Activated naive CD4-positive, alpha-beta T cell treated with anti-CD3 and anti-CD28 coated beads, Interleukin-2, amount 50 U/mL, for 72 hours (primary cell): ENCODE data around the gene PLSCR2. TPM values are rescaled to one million over a fixed set of nuclear protein-coding genes. Genes with fewer than 3 reads are reported as not detected.
"Not testable (repeated sequence)": the region's sequence is repeated elsewhere in the genome, so short reads cannot be mapped to it uniquely, and the experiment has no call there.

Experiments used
- ATAC-seq, 2 donors: fragments of 150-1000 bp; cut with Tn5 transposase; 2 replicates each; pipeline ENCODE4 v1.10.0; 2021; ENCODE audit warnings: mild to moderate bottlenecking in 2 of 2, moderate library complexity in 2 of 2
- DNase-seq, 2 donors: peaks; one replicate each; pipeline ENCODE4 v3.0.0; 2021 to 2022; ENCODE audit warnings: low spot score in 2 of 2
- H3K27ac Mint-ChIP-seq, 2 donors: one replicate each; pipeline ENCODE4 v1.8.0; 2022; ENCODE audit warnings: mild to moderate bottlenecking in 2 of 2, mixed read lengths in 2 of 2
- H3K36me3 Mint-ChIP-seq, 2 donors: one replicate each; pipeline ENCODE4 v1.8.0; 2022; ENCODE audit warnings: mixed read lengths in 2 of 2
- H3K9me3 Mint-ChIP-seq, 2 donors: one replicate each; pipeline ENCODE4 v1.8.0; 2022; ENCODE audit warnings: mixed read lengths in 2 of 2
- total RNA-seq, 2 donors: library from RNA; stranded (reverse); gene quantifications; one replicate each; pipeline ENCODE4 v1.2.3, GENCODE V29; 2022

The PLSCR2 gene
- total RNA-seq, 2 donors from 2014 or later: not detected

DNA sequence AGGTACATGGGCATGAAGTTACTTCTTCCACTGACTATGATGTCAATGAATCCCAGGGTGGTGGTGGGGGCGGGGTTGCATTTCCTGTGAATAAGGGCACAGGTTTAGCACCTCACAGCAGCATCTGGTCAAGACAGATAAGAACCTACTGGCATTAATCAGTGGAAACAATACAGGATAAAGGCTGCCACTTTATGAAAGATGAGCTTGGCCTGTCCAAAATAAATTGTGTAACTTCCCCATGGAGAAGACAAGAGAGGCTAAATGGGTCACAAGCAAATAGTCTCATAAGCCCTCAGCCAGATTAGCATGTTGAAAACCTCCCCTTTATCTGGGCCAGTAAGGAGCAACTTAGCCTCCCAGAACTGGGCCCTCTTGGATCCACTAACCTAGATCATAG is 27.4 kb upstream of the PLSCR2 start:
- DNase-seq: no peak
- ATAC-seq: peak in 1 of 2 donors; percentile 13
- Mint-ChIP-seq H3K27ac (no peak overlapping the region), H3K36me3 (peaks cover 9 to 20% of the 10 kb centered on the region in 2 donors), H3K9me3 (peaks cover 6 to 9% of the 10 kb centered on the region in 2 donors)

DNA sequence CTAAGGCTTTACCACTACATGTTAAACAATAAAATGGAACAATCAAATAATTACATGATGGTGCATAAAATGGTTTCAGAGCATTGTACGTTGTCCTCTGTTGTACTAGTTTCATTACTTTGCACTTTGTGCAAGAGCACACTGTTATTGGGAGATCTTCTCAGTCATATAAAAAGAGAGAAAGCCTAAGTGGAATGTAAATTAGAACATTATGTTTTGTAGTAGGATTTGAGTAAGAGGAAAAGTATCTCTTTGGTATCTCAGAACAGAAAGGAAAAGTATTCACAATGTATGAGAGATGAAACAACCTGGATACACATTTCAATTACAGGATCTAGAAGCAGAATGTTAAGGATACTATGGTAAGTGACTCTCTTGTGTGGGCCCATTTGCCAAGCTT is 26.9 kb upstream of the PLSCR2 start:
- peaks cover 7 to 13% of the 10 kb centered on the region in 2 donors for H3K9me3 Mint-ChIP-seq
- ATAC-seq: peak in 1 of 2 donors; percentile 48
- H3K27ac Mint-ChIP-seq: peak overlapping the region in 1 of 2 donors; percentile 3
- DNase-seq: no peak
- H3K36me3 Mint-ChIP-seq: peaks cover 9 to 23% of the 10 kb centered on the region in 2 donors

DNA sequence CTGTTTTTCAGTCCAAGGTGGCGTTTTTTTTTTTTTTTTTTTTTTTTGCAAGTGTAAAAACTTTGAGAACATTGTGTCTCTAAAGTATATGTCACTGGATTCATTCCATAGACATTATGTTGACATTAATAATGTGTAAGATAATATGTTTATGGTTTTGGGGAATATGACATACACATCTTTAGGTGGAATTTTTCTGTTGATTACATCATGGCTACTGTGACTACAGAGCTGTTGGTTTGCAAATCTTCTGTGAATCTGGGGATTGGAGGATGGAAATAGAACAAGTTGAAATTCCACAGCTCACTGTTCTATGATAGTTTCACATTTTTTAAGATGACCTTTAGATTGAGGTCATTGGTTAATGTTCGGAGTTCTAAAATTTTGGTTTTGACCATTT is 24.4 kb upstream of the PLSCR2 start:
- Mint-ChIP-seq H3K36me3 (peaks cover 9 to 31% of the 10 kb centered on the region in 2 donors), H3K9me3 (peaks cover 17% of the 10 kb centered on the region in 2 donors), H3K27ac (no peak overlapping the region)
- no peak for ATAC-seq
- DNase-seq: no peak

DNA sequence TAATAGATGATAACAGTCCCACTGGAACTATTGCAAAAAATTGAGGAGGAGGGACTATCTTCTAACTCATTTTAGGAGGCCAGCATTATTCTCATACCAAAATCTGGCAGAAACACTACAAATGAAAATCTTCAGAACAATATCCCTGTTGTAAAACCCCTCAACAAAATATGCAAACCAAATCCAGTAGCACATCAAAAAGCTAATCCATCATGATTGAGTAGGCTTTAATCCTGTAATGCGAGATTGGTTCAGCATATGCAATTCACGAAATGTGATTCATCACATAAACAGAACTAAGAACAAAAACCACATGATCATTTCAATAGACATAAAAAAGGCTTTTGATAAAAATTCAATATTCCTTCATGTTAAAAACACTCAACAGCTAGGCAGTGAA is 23.9 kb upstream of the PLSCR2 start:
- no peak for ATAC-seq
- DNase-seq: no peak
- Mint-ChIP-seq H3K27ac (no peak overlapping the region), H3K36me3 (peaks cover 9 to 30% of the 10 kb centered on the region in 2 donors), H3K9me3 (peaks cover 17 to 19% of the 10 kb centered on the region in 2 donors)

DNA sequence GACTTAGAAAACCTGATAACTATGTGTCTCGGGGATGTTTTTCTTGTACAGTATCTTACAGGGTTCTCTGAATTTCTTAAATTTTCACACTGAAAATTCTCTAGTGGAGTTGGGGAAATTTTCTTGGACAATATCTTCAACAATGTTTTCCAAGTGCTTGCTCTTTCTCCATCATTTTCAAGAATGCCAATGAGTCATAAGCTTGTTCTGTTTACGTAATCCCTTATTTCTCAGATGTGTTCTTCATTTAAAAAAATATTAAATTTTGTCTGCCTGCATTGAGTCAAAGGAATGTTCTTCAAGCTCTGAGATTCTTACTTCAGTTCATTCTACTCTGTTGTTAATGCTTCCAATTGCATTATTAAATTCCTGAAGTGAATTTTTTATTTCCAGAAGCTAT is 21.9 kb upstream of the PLSCR2 start:
- peaks cover 0 to 21% of the 10 kb centered on the region in 2 donors for H3K36me3 Mint-ChIP-seq
- no peak for DNase-seq
- H3K9me3 Mint-ChIP-seq: peaks cover 23 to 25% of the 10 kb centered on the region in 2 donors

DNA sequence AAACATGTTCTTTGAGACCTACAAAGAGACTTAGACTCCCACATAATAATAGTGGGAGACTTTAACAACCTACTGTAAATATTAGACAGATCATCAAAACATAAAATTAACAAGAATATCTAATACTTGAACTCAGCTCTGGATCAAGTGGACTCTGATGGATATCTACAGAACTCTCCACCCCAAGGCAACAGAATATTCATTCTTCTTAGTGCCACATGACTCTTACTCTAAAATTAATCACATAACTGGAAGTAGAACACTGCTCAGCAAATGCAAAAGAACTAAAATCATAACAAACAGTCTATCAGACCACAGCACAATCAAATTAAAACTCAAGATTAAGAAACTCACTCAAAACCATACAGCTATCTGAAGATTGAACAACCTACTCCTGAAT is 15.9 kb upstream of the PLSCR2 start:
- Mint-ChIP-seq H3K9me3 (peaks cover 23 to 34% of the 10 kb centered on the region in 2 donors), H3K36me3 (peaks cover 10 to 27% of the 10 kb centered on the region in 2 donors), H3K27ac (no peak overlapping the region)
- ATAC-seq (no peak), DNase-seq (no peak)

More for the DNA sequence above, 21.9 kb upstream of the PLSCR2 start:
- no peak overlapping the region for H3K27ac Mint-ChIP-seq
- ATAC-seq: no peak

DNA sequence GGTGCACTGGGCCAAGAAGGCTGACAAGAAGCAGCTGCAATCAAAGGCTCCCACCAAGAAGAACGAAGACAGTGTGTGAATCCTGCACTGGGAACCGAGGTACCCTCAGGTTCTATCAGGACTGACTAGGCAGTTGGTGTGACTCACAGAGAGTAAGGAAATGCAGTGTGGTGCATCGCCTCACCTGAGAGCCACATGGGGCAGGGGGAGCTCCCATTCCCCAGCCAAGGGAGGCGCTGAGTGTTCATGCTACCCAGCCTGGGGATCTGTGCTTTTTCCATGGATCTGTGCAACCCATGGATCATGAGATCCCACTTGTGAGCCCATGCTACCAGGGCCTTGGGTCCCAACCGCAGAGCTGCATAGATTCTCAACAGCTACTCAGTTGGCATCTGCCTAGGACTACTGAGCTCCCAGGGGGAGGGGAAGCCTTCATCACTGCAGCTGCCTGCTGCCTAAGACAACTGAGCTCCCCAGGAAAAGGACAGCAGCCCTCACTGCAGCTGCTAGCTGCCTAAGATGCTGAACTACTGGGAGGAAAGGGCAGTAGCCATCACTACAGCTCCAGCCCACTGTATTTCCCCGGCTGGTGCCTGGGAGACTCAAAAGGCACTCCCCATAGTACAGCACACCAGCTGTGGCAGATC is 6.9 kb upstream of the PLSCR2 start:
- H3K36me3 Mint-ChIP-seq: peaks cover 15 to 18% of the 10 kb centered on the region in 2 donors
- H3K27ac Mint-ChIP-seq: no peak overlapping the region
- ATAC-seq (no peak), DNase-seq (no peak)
- peaks cover 5 to 7% of the 10 kb centered on the region in 2 donors for H3K9me3 Mint-ChIP-seq

DNA sequence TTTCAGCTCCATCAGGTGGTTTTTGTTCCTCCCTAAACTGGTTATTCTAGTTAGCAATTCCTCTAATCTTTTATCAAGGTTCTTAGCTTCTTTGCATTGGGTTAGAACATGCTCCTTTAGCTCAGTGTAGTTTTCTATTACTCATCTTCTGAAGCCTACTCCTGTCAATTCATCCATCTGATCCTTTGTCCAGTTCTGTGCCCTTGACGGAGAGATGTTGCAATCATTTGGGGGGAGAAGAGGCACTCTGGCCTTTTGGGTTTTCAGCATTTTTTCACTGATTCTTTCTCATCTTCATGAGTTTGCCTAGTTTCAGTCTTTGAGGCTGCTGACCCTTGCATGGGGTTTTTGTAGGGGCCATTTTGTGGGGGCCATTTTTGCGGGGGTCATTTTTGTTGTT is 5.6 kb upstream of the PLSCR2 start:
- not testable (repeated sequence) for DNase-seq, ATAC-seq, H3K27ac Mint-ChIP-seq, H3K9me3 Mint-ChIP-seq
- peaks cover 11 to 16% of the 10 kb centered on the region in 2 donors for H3K36me3 Mint-ChIP-seq

DNA sequence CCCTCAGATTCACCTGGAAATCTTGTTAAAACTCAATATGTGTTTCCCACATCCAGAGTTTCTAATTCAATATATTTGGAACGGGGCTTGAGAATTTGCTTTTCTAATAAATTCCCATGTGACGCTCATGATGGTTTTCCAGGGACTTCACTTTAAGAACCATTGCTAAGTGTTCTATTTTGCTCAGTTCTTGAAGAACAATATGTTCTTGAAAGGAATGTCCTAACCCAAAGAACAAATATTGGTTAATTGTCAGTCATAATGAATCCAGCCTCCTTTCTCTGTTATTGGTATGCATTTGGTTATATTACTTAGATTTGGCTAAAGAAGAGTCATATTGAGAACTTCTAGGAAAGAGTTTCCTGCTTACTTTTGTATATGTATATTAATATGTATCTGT is 4.4 kb upstream of the PLSCR2 start:
- peaks cover 0 to 6% of the 10 kb centered on the region in 2 donors for H3K36me3 Mint-ChIP-seq
- no peak for DNase-seq
- ATAC-seq: no peak
- no peak overlapping the region for H3K27ac Mint-ChIP-seq
- no peaks in the 10 kb centered on the region for H3K9me3 Mint-ChIP-seq

DNA sequence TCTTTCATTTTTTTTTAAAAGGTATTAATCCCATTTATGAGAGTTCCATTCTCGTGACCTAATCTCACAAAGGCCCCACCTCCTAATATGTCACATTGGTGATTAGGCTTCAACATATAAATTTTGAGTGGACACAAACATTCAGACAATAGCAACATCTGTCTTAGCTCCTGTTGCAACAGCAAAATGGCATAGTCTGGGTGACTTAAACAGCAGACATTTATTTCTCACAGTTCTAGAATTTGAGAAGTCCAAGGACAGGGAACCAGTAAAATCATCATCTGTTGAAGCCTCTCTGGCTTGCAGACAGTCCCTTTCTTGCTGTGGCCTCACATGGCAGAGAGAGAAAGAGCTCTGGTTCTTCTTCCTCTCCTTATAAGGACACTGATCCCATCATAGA is 3.2 kb upstream of the PLSCR2 start:
- no peak overlapping the region for H3K27ac Mint-ChIP-seq
- no peaks in the 10 kb centered on the region for H3K9me3 Mint-ChIP-seq
- DNase-seq: no peak
- ATAC-seq: no peak
- peaks cover 0 to 1% of the 10 kb centered on the region in 2 donors for H3K36me3 Mint-ChIP-seq

DNA sequence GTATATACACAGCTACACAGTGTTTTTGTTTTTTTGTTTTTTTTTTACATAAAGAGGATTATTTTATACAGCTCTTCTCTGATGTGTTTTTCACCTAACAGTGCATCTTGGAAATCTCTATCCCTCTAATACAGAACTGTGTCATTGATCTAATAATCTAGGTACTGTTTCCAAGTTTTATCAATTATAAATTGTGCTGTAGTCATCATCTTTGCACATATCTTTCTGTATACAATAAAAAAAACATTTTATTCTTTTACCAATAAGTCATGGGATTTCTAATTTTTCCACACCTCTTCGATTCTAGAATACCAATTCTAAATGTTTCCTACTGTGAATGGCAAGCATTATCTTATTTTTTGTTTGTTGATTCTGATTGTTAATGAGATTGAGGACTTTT is 1.7 kb upstream of the PLSCR2 start:
- DNase-seq: no peak
- Mint-ChIP-seq H3K27ac (no peak overlapping the region), H3K36me3 (no peaks in the 10 kb centered on the region), H3K9me3 (no peaks in the 10 kb centered on the region)
- no peak for ATAC-seq

DNA sequence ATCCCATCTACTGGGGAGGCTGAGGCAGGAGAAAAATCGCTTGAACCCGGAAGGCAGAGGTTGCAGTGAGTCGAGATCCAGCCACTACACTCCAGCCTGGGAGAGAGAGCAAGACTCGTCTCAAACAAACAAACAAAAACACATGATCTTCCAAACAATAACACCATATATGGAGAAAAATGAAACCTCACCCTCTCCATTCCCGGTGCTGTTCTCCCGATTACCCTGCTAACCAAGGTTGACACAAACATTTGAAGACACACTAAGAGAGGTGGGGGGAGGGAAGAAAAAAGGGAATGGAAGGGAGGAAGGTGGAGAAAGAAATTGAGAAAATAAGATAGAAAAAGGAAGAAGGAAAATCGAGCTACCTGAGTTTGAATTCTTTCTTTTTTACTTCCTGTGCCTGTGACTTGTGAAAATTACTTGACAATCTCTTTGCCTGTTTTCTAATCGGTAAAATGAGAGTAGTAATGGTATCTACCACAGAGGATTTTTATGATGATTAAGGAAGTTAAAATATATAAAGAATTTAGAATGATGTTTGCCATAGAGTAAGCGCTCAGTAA is 1.1 kb upstream of the PLSCR2 start:
- no peak for DNase-seq
- H3K9me3 Mint-ChIP-seq: no peaks in the 10 kb centered on the region
- H3K36me3 Mint-ChIP-seq: no peaks in the 10 kb centered on the region
- H3K27ac Mint-ChIP-seq: peak overlapping the region in 1 of 2 donors; percentile 85
- no peak for ATAC-seq

DNA sequence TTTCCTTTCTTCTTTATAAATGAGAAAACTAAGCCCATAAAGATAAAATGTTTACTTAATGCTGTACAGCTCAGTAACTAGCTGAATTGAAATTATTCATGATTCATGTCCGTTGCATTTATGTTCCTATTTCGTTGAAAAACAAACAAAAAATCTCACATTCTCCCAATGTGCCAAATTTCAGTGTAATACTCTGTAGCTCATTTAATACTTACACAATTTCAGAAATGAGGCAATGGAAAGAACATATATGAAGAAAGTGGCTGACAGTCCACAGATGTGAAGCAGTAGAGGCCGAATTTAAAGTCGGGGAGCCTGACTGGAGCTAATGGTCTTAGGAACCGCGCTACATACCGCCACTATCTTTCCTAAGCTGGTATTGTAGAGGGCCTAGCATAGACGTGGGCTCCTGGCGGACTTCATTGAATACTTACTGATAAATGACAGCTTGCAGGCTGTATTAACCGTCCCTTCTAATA is 651 bp downstream of the PLSCR2 start:
- Mint-ChIP-seq H3K9me3 (no peaks in the 10 kb centered on the region), H3K27ac (peak overlapping the region in 1 of 2 donors; percentile 85), H3K36me3 (no peaks in the 10 kb centered on the region)
- ATAC-seq (no peak), DNase-seq (no peak)

DNA sequence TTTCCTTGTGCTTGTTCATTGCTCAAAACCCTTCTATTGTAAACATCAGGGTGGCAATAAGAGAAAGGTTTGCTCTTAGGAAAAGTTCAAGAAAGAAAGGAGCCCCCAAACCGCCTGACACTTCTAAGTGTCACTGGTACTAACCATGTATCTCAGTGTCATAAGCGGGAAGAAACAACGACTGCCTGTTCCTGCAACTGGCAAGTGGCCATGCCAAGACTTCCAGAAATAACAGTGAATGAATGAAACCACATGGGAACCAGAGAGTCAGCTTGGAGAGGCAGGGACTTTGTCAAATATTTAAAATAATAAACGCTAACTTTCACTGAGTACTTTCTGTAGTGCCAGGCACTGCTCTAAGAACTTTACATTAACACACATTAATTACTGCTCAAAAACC is 1.1 kb downstream of the PLSCR2 start:
- Mint-ChIP-seq H3K9me3 (no peaks in the 10 kb centered on the region), H3K36me3 (peaks cover 0 to 4% of the 10 kb centered on the region in 2 donors), H3K27ac (no peak overlapping the region)
- DNase-seq: no peak
- ATAC-seq: no peak

DNA sequence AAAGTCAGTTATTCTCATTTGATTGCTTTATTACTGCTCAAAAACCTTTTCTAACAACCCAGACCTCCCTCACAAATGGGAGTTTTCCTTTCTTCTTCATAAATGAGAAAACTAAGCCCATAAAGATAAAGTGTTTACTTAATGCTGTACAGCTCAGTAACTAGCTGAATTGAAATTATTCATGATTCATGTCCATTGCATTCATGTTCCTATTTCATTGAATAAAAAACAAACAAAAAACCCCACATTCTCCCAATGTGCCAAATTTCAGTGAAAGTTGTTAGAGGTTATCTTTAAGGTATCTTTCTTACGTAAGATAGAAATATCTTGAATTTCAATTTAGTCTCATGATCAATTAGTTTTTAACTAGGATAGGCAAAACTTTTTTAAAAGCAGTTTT is 2.8 kb downstream of the PLSCR2 start:
- Mint-ChIP-seq H3K9me3 (no peaks in the 10 kb centered on the region), H3K27ac (no peak overlapping the region), H3K36me3 (peaks cover 0 to 5% of the 10 kb centered on the region in 2 donors)
- ATAC-seq (no peak), DNase-seq (no peak)

DNA sequence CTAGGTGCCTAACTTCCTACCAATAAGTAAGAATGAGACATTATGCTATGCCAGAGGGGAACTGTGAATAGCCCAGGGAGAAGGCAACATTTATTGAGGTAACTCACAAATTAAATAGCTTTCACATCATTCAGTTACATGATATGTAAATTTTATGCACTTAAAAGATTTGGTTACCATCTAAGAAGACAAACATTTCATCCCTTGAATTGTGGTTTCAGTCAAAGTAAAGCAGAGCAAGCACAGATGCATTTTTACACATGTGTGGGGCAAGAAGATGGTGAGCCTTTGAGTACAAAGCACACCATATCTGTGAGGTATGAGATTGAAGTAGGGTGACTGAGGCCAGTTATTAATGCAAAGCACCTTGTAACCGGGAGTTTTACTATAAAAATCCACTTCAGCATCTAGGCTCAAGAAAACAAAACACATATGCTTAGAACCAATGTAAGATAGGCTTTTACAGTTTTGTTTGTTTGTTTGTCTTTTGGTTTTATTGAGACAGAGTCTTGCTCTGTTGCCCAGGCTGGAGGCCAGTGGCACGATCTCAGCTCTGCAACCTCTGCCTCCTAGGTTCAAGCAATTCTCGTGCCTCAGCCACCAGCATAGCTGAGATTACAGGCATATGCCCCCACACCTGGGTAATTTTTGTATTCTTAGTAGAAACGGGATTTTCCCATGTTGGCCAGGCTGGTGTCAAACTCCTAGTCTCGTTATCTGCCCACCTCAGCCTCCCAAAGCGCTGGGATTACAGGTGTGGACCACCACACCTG is 3.5 kb downstream of the PLSCR2 start:
- Mint-ChIP-seq H3K9me3 (no peaks in the 10 kb centered on the region), H3K36me3 (peaks cover 0 to 5% of the 10 kb centered on the region in 2 donors), H3K27ac (no peak overlapping the region)
- DNase-seq (no peak), ATAC-seq (no peak)

DNA sequence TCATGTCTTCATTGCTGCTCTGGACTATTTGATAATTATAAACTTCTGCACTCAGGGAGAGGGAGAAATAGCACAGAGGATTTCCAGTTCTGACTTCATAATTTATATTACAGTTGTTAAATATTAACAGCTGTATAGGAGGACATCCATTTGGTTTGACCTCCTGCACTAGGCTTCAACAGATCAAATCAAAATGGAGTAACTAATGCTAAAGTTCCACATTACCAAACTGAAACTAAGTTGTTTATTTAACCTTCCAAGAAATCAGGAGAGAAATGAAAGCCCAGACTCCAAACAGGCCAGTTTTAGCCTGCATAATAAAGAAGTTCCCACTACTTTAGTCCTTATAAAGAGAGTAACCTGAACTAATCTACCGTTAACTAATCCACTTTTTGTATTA is 4.6 kb downstream of the PLSCR2 start:
- no peak for DNase-seq
- no peak for ATAC-seq
- peaks cover 0 to 5% of the 10 kb centered on the region in 2 donors for H3K36me3 Mint-ChIP-seq
- H3K27ac Mint-ChIP-seq: no peak overlapping the region
- H3K9me3 Mint-ChIP-seq: no peaks in the 10 kb centered on the region
